ENCODE data around the gene CARD14. TPM values are rescaled to one million over a fixed set of nuclear protein-coding genes. Genes with fewer than 3 reads are reported as not detected.

CARD14 gene
- total RNA-seq, 1 experiment from 2014 or later, result not detected

GRCh38 chr17:80195671-80196529 is 26.1 kb downstream of the CARD14 start:
- Histone ChIP-seq H3K4me1 (ENCODE audit: control insufficient read depth, insufficient read depth, low read length) (0 out of 2 replicates have a peak, but pooled peaks cover 6% of the 10 kb centered on the region), H3K27ac (ENCODE audit: low read length) (no peak overlapping the region), H3K27me3 (ENCODE audit: control insufficient read depth, insufficient read depth, low read length) (no peaks in the 10 kb centered on the region), H3K9me3 (ENCODE audit: control insufficient read depth, insufficient read depth, low read depth, low read length) (no peaks in the 10 kb centered on the region), H3K4me3 (ENCODE audit: low read depth in 2 of 2, low read length in 2 of 2) (no peak overlapping the region), H3K36me3 (ENCODE audit: control insufficient read depth, insufficient read depth, low read length) (no peaks in the 10 kb centered on the region)
- in situ Hi-C loops (cut with HindIII; ENCODE audit: low pct_unique_long_range_greater_than_20kb, low sequenced_read_pairs), result no loop called here
- intact Hi-C loops (cut with micrococcal nuclease; ENCODE audit: unreplicated experiment), result no loop called here
- DNase-seq (ENCODE audit: low read depth, low spot score) (peak; percentile 30), ATAC-seq (0 out of 2 replicates have a peak, but pooled peaks have one; percentile 40)
- POLR2A ChIA-PET, result no interaction called here
- CTCF ChIA-PET, result interaction anchor here (0.5 to 0.8 kb wide), 3 partner anchors 11 to 102 kb away, joined by 3 to 8 read pairs (median 3); no protein-coding TSS in a partner anchor
- BruUV-seq (replicated peaks), result no TSS peak
- TF ChIP-seq TCF7L2 (IDR thresholded peaks at IDR 0.05; ENCODE audit: low read depth, low read length) (no peak), CTCF (IDR thresholded peaks at IDR 0.05) (peak; percentile 98)

GRCh38 chr17:80196652-80197051 is 26.8 kb downstream of the CARD14 start:
- TF ChIP-seq SIN3A (IDR thresholded peaks at IDR 0.05; ENCODE audit: borderline replicate concordance, insufficient read depth, low read depth, low read length) (no peak), TCF7L2 (IDR thresholded peaks at IDR 0.05; ENCODE audit: low read depth, low read length) (no peak), POLR2AphosphoS5 (IDR thresholded peaks at IDR 0.05; ENCODE audit: low read depth, low read length) (no peak), CTCF (IDR thresholded peaks at IDR 0.05) (no peak), REST (IDR thresholded peaks at IDR 0.05; ENCODE audit: insufficient read depth in 1 of 2, low read depth in 2 of 2, low read length in 1 of 2) (no peak)
- intact Hi-C loops (cut with micrococcal nuclease; ENCODE audit: unreplicated experiment) (no loop called here), in situ Hi-C loops (cut with HindIII; ENCODE audit: low pct_unique_long_range_greater_than_20kb, low sequenced_read_pairs) (no loop called here)
- no peaks in the 10 kb centered on the region for H3K36me3 ChIP-seq (ENCODE audit: control insufficient read depth, insufficient read depth, low read length)
- 0 out of 2 replicates have a peak, but pooled peaks cover 6% of the 10 kb centered on the region for H3K4me1 ChIP-seq (ENCODE audit: control insufficient read depth, insufficient read depth, low read length)
- CTCF ChIA-PET, result interaction anchor here (0.6 kb wide), 1 partner anchor 45 kb away, joined by 3 read pairs; no protein-coding TSS in a partner anchor
- H3K4me3 ChIP-seq (ENCODE audit: low read depth in 2 of 2, low read length in 2 of 2), result no peak overlapping the region
- ATAC-seq (0 out of 2 replicates have a peak, but pooled peaks have one; percentile 2), DNase-seq (ENCODE audit: low read depth, low spot score) (no peak)
- POLR2A ChIA-PET, result no interaction called here
- BruUV-seq (replicated peaks), result no TSS peak
- H3K27ac ChIP-seq (ENCODE audit: low read length), result no peak overlapping the region
- no peaks in the 10 kb centered on the region for H3K9me3 ChIP-seq (ENCODE audit: control insufficient read depth, insufficient read depth, low read depth, low read length)
- no peaks in the 10 kb centered on the region for H3K27me3 ChIP-seq (ENCODE audit: control insufficient read depth, insufficient read depth, low read length)
